GM21576 (cell line): ENCODE results near the gene CTXN1.
A peak's percentile ranks its signal among the peaks of the same experiment; 100 is the strongest.

Source experiments
- ATAC-seq: cut with Tn5 transposase; IDR thresholded peaks from one replicate; pipeline ENCODE4 v1.9.1; 2021; ENCODE audit warnings: mild to moderate bottlenecking, moderate library complexity; ENCODE audit not compliant: unreplicated experiment

The CTXN1 gene

DNA sequence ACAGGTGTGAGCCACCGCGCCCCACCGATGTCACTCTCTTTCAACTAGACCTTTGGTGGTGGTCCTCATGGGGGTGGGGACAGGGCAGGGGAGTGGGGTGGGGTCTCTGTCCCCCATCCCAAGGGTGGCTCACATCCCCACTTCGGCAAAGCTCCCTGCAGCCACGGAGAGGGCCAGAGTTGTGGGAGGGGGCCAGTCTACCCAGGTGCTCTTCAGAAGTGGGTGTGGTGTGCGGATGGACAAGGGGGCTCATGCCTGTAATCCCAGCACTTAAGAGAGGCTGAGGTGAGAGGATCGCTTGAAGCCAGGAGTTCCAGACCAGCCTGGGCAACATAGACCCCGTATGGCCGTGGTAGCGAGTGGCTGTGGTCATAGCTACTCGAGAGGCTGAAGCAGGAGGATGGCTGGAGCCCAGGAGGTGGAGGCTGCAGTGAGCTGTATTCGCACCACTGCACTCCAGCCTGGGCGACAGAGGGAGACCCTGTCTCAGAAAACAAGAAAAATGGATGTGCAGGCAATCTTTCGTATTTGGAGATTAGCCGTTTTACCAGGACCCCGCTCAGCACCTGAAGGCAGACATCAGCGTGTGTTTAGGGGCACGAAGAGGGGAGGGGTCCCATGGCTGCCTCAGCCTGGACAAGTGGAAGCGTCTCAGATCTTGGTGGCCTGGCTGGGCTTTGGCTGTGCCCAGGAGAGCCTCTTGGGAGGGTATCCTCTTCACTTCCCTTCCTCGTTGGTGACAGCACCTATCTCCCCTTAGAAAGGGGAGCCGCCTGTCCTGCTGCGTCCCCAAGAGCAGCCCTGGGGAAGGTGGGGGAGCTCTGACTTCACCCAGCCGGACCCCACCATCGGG lies 10.5 kb downstream of the CTXN1 start:
- no peak for ATAC-seq

DNA sequence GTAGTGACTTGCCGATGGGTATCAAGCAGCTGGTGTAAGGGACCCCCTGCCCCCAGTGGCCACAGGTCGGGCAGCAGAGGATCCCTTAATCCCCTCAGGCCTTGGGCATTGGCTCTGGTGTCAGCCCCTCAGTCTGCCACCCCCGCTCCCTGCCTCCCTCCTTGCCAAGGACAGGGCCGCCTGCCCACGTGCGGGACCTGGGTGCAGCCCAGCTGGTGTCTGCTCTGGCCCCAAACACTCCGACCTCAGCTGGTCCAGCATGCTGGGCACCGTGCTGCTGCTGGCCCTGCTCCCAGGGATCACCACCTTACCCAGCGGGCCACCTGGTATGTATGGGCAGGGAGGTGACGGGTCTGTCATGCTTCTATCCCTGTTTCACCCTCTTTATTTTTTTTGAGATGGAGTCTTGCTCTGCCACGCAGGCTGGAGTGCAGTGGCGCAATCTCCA lies 11.3 kb downstream of the CTXN1 start, which contains the start of gene TGFBR3L:
TSS of gene TGFBR3L (plus strand) at position 233 of the 448 bp plus-strand sequence.
- ATAC-seq: no peak

DNA sequence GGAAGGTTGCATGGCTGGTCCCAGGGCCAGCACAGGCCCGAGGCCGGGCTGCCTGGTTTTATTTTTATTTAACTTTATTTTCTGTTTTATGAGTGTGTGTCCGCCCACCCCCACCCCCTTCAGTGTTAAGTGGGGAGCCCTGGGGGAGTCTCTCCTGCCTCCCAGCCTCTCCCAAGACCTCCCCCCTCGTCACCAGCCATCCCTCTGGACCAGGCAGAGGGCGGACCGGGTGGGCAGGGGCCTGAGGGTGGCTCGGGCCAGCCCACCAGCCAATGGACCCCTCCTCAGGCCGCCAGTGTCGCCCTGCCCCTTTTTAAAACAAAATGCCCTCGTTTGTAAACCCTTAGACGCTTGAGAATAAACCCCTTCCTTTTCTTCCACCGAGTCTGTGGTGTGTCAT lies 11.8 kb downstream of the CTXN1 start:
- no peak for ATAC-seq

DNA sequence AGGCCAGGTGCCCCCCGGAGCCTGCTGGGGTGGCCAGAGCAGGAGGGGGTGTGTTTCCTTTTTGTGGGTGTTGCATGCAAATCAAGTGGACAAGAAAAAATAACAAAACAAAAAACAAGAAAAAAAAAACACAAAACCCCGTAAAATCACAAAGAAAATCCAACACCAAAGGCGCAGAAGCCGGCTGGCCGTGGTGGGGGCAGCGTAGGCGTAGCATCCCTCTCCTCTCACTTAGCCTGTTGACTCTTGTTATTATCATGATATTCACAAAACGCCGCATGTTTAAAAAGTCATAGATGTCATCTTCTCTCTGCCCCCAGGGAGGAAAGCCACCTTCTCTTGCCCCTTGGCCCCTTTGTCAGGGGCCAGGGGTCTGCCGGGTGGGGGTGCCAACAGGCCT lies 12.3 kb downstream of the CTXN1 start:
- ATAC-seq: no peak

DNA sequence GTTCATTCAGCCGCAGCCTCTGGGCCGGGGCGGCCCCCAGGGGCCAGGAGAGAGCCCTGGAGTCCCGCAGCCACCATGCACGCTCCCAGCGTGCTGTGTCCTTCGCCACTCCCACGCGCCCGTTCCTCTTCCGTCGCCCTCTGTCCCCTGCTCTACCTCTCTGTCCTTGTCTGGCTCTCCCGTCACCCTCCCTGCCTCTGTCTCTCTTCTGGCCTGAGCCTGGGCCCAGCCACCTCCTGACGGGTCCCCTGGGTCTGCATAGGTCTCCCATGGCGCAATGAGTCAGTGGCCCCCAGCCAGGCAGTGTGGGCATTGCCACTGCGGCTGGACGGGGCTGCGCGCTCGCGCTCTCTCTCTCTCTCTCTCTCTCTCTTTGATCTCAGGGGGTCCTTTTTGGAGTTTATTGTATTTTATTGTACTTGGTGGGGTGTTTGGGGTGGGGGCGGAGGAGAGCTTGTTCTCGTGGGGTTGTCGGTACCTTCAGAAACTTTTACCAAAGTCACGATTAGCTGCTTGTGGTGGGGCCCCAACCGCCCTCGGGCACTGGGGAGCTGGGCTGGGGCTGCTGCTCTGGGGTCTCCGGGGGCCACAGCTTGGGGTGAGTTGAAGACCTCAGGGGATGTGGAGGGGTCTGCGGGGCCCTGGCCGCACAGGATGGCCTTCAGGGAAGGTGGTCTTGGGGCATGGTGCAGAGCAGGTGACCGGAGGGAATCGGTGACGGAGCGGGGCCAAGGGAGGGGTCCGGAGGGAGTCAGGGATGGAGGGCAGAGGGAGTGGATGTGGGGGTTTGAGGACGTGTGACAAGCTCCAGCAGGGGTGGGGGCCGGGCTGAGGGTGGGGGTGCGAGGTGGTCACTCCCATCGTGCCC lies 13.0 kb downstream of the CTXN1 start:
- ATAC-seq: no peak

DNA sequence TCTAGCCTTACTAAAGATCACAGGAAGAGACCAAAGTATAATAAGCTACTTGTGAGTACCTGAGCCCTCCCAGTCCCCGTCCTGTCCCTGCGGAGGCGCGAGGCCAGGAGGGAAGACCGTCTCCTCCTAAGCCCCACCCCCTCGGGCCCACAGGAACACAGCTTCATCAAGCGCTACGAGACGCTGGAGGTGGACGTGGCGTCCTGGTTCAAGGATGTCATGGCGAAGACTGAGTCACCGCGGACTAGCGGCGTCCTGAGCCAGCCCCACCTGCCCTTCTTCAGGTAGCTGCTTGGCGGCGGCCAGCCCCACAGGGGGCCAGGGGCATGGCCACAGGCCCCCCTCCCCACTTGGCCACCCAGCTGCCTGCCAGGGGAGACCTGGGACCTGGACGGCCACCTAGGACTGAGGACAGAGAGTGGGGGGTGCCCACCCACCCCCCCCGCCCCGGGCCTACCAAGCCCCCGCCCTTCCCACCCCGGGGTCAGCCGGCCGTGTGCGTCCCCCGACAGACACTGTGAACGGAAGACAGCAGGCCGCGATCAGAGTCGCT lies 13.7 kb downstream of the CTXN1 start:
- ATAC-seq: no peak

DNA sequence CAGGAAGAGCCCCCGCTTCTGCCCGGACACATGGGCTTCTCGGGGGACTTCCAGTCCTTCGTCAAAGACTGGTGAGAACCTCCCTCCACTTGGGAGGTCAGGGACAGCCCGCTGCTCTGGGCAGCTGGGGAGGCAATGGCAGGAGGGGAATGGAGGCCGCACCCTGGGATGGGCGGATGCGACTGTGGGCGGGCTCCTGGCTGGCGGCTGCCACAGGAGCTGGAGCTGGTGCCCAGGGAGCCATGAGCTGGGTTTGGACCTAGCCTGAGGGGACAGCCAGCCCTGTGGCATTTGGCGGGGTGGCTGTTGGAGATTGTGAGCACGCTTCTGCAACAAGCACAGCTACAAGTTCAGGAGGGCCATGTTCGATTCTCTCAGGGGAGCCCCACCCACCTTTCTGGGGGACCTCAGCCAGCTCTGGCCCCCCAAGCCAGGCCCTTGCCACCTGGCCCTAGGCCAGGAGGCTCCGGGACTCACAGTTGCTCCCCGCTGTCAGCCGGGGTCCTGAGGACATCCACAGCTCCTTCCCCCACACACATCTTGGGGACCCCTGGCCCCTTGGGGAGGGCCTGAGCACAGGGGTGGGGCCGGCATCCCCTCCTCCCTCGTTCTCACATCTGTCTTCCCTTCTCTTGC lies 14.3 kb downstream of the CTXN1 start:
- no peak for ATAC-seq

DNA sequence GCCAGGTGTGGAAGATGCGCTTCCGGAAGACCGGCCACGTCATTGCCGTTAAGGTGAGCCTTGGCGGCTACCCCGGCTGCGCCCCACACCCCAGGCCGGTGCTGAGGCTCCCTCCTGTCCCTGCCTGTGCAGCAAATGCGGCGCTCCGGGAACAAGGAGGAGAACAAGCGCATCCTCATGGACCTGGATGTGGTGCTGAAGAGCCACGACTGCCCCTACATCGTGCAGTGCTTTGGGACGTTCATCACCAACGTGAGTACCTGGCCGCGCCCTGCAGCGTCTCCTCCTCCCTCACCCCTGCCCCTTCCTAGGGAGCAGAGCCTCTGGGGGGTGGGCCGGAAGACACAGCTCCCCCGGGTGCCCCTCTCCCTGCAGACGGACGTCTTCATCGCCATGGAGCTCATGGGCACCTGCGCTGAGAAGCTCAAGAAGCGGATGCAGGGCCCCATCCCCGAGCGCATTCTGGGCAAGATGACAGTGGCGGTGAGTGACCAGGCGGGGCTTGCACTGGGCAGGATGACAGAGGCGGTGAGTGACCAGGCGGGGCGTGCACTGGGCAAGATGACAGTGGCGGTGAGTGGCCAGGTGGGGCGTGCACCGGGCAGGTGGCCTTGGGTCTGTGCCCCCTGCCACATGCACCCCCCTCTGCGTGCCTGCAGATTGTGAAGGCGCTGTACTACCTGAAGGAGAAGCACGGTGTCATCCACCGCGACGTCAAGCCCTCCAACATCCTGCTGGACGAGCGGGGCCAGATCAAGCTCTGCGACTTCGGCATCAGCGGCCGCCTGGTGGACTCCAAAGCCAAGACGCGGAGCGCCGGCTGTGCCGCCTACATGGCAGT lies 15.4 kb downstream of the CTXN1 start:
- ATAC-seq: no peak

DNA sequence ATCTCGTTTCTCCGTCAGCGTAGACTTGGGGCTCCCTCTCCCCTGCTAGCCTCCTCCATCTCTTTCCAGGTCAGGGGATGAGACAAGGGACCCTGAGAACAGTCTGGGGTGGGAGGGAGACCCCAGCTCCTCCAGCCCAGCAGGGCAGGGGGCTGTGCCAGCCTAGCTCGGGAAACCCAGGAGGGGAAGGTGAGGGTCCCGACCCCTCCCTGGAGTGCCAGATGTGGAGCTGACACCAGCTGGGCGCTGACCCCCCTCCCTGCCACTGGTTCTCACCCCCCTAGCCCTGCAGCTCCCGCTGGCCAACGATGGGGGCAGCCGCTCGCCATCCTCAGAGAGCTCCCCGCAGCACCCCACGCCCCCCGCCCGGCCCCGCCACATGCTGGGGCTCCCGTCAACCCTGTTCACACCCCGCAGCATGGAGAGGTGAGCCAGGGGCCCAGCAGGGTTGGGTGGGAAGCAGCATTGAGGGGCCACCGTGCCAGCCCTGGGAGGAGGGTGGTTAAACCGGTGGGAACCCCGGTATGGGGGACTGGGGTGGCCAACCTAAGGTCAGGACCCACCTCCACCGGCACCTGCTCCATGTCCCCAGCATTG lies 16.4 kb downstream of the CTXN1 start:
- ATAC-seq: no peak

DNA sequence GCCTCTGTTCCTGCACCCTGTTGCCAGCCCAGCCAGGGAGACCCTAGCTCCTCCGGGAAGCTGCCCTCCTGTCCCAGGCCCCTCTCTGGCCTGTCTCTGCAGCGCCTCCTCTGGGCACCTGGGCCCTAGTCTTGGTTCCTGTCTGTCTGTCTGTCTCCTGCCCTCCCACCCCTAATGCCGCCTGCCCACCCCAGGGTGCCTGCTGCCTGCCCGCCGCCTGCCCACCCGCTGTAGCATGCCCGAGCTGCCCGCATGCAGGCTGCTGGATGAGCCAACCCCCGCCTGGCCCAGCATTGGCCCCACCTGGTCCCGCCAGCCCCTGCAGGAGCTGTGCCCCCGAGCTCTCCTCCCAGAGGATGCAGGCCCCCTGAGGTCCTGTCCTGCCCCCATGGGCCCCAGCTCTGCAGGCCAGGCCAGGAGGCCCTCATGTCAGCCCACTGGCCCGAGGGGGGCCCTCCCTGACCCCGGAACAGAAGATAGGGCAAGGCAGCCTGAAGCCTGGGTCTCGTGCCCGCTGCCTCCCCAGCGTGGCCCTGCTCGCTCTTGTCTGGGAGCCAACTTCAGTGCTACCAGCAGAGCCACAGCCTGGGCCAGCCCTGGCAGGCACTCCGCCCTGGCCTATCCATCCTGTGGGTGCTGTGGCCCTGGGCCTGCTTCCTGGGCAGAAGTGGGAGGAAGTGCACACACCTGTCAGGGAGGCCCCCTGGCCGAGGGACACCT lies 17.0 kb downstream of the CTXN1 start:
- no peak for ATAC-seq

DNA sequence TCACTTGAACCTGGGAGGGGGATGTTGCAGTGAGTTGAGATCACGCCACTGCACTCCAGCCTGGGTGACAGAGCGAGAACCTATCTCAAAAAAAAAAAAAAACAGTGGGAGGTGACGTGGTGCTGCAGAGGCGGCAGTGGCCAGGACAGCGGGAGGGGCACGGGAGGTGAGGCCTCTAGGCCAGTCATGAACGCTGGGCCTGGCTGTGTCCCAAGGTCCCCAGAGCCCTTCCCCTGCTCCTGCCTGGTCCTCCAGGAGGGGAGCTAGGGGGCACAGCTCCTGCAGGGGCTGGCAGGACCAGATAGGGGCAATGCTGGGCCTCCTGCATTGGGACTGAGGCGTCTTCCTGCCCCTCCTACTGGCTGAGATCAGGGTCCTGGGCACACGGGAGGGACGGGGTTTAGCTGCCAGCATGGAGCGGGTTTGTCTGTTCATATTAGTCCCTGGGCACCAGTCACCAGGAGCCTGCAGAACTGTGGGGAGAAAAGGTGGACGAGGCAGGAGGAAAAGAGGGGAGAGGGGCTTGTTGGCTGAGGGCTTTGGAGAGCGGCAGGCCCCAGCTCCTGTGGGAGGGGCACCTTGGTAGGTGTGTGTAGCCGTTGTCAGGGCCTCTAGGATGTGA lies 17.7 kb downstream of the CTXN1 start:
- ATAC-seq: no peak

DNA sequence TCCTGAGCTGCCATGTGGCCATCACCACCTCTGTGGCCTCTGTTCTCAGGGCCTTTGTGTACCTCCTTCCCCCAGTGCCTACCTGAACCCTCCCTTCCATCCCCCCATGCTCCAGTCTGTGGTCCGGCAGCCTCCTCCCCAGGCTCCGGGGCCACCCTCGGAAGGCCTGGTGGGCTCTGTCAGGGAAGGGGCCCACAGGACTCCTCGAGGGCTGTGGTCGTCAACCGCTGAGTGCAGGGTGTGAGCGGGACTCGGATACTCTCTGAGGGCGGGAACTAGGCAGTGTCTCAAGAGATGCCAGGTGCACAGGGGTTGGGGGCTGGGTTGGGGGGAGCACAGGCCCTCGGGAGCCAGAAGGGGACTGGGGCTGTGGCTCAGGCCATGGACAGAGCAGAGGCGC lies 18.4 kb downstream of the CTXN1 start:
- no peak for ATAC-seq

DNA sequence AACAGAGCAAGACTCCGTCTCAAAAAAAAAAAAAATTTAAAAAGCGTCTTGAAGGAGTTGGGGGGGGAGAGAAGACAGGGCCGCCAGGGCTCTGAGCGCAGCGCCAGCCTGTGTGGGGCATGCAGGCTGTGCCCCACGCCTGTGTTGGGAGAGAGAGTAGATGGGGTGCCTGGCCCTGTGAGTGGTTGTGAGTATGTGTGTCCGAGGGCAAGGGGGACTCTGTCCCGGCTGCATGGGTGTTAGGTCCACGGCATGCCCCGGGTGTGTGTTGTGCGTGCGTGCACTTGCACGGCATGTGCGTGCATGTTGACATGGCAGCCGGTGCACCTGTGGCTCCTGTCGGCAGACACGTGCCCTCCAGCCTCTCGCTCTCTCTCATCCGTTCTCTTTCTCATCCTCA lies 18.8 kb downstream of the CTXN1 start:
- ATAC-seq: no peak

DNA sequence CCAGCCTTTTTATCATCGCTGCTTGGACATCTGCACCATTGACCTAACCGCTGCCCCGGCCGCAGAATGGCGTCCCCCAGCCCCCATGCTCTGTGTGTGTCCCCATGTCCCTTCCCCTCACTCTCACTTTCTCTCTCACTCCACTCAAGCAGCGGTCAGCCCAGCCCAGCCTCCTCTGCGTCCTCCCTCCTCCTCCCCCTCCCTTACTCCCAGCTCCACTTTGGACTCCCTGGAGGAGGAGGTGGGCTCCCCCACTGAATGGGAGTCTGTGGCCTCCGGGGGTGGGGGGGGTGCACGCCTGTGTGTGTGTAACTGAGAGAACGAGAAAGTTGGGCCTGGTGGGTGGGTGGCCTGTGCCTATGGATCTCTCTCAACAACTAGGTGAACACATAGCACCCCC lies 20.1 kb downstream of the CTXN1 start:
- ATAC-seq: no peak

DNA sequence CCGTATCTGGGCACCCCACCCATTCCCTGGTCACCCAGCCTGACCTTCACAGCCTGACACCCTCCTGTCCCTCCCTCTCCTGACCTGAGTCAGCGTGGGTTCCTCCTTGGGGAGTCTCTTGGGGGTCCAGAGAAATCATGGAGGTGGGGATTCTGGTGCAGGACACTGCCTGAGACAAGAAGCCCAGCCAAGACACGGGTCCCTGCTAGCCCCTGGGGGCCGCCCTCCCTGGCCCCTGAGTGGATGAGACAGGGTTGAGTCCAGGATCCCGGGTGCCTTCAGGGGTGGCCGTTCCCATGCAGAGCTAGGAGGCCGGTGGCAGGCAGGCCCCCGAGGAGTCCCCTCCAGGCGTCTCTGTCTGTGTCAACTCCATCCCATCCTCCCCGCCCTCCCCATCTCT lies 20.7 kb downstream of the CTXN1 start:
- no peak for ATAC-seq

DNA sequence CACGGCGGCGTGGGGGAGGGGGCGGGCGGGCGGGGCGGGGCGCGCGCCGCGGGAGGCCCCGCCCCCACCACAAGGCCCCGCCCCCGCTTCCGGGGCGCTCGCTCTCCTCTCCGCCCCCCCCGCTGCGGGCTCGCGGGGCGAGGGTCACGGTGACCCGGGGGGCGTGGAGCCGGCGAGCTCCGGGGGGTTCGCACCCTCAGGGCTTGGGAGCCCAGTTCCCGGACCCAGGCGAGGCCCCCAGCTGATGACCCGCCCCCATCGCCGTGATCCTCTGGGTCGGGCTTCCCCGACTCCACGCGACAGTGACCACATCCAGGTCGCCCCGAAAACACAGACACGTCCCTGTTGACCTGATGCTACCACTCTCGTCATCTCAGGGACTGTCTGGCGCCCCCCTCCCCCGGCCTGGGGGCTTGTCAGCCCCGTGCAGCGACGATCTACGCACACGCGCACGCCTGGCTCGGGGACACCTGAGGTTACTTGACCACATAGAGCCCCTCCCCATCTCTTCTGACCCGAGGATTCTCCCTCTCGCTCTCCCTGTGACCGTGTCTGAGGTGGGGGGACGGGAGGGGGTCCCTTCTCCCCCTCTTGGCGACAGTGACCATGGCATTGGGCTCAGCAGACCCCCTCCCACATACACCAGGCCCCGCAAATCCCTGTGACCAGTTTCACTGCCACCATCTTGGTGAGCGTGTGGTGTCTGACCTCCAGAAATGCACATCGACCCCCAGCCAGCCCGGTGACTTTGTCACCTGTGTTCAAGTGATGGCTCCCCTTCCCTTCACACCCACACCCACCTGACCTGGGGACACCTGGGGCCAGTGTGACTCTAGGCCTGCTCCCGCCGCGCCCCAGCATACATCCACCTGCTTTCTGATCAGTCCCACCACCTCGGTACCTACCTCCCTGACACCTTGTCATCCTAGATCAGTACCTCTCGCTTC lies 21.6 kb downstream of the CTXN1 start:
- peak; percentile 29 for ATAC-seq

DNA sequence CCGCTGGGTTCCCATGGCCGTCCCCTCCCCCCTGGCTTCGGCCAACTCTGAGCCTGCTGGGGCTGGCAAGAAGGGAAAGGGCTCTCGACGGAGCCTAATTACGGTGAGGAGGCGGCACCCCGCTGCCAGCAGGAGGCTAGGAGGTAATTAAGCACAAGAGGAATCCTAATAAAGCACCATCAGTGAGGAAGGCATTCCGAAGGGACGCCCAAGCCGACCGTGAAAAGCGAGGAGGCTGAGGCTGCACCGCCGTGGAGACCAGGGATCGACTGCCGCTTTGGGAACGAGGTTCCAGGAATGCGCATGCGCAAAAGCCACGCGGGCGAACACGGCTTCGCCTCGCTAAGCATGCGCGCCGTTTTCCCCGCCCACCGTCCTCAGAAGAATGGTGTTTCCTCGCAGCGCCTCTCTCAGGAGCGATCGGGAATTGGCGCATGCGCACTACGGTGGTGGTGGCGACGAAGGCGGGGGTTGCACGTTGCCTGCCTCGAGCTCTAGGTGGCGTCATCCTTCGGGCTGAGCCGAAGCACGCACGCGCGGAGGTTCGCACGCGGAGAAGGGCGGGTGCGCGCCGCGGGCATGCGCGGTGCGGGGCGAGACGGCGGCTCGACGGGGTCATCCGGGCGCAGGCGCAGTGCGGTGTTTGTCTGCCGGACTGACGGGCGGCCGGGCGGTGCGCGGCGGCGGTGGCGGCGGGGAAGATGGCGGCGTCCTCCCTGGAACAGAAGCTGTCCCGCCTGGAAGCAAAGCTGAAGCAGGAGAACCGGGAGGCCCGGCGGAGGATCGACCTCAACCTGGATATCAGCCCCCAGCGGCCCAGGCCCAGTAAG lies 22.5 kb downstream of the CTXN1 start, which contains the start of gene MAP2K7:
TSS of gene MAP2K7 (plus strand) at position 634 of the 830 bp plus-strand sequence. CDS start at position 702, 68 bp downstream.
- ATAC-seq: peak; percentile 82
